Measurements from ENCODE around the gene DPYSL3.

Gene DPYSL3

GRCh38 chr5:147426640-147427327 is 83.1 kb downstream of the DPYSL3 start:
- Mint-ChIP-seq H3K27me3 (no peaks in the 10 kb centered on the region), H3K4me3 (no peak overlapping the region), H3K27ac (no peak overlapping the region), H3K36me3 (no peaks in the 10 kb centered on the region), H3K4me1 (no peaks in the 10 kb centered on the region), H3K9me3 (no peaks in the 10 kb centered on the region)
- CTCF ChIA-PET: no interaction called here
- no peak for DNase-seq

DNA sequence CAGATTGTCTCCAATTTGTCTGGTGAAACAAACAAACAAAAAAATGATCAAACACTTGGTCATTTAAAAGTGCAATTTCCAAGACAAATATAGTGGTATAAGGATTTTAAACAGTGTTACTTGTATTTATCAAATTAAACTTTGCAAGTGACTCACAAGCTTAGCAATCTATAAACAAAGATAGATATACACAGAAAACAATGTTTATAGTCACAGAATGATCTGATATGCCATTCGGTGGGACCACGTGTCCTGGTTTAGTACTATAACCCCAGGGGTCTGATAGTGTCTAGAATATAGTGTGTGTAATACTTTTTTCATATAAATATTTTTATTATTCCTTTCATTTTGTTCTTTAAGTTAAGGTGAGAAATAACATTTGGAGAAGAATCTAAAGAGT is 91.3 kb downstream of the DPYSL3 start:
- Mint-ChIP-seq H3K36me3 (no peaks in the 10 kb centered on the region), H3K27me3 (no peaks in the 10 kb centered on the region), H3K9me3 (no peaks in the 10 kb centered on the region), H3K4me3 (no peak overlapping the region), H3K4me1 (no peaks in the 10 kb centered on the region), H3K27ac (no peak overlapping the region)
- CTCF ChIA-PET: no interaction called here
- no peak for DNase-seq

DNA sequence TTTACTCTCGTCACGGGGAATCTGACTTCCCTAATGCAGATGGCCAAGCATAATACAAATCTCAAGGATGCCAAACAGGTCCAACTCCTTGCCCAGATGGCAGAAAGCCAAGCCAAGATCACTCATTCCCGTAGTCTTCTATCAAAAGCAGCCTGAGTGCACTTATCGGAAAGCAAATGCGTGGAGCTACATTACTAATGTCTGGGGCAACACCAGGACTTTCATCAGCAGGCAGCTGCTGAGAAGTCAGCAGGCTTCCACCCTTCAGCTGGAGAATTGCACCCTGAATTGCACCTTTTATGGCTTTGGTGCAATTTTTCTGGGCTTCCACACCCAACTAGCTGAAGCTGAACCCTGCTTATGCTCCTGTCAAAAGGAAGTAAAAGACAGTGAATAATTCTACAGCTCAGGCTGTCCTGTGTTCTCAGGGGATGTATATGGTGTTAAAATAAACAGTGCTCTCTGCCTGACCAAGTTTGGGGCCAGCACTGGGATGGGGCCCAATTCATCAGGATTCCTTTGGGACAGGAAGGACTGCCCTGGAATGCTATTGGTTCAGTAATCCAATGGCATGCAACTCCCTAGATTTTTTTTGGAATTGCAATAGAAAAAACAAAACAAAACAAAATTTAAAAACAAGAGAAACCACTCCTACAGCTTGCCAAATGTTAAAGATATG is 92.6 kb downstream of the DPYSL3 start:
- H3K27ac Mint-ChIP-seq: no peak overlapping the region
- no peaks in the 10 kb centered on the region for H3K4me1 Mint-ChIP-seq
- H3K9me3 Mint-ChIP-seq: no peaks in the 10 kb centered on the region
- CTCF ChIA-PET: no interaction called here
- H3K27me3 Mint-ChIP-seq: no peaks in the 10 kb centered on the region
- no peak for DNase-seq
- H3K36me3 Mint-ChIP-seq: no peaks in the 10 kb centered on the region
- H3K4me3 Mint-ChIP-seq: no peak overlapping the region

- Mint-ChIP-seq H3K27me3 (no peaks in the 10 kb centered on the region), H3K36me3 (no peaks in the 10 kb centered on the region), H3K9me3 (no peaks in the 10 kb centered on the region), H3K4me3 (no peak overlapping the region), H3K27ac (no peak overlapping the region), H3K4me1 (no peaks in the 10 kb centered on the region)
- DNase-seq: no peak
- CTCF ChIA-PET: no interaction called here
Measured at GRCh38 chr5:147415651-147416050, 94.2 kb downstream of the DPYSL3 start.

DNA sequence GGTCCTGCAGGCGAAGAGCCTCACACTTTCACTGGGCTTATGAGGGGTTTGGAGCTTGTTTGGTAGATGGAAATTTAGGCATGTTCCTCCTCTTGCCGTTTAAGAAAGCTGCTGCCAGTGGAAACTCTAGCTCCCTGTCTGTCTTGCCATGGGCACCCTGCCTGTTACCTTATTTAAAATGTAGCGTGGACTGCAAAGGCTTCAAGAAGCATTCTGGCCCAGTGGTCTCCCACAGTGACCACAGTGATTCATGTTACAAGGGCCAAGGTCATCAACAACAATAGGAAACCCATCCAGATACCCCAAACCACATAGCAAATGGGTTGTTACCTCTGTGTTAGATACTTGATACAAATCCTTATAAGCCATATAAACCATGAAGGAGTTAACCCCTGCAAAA is 96.6 kb downstream of the DPYSL3 start:
- CTCF ChIA-PET: no interaction called here
- Mint-ChIP-seq H3K4me3 (no peak overlapping the region), H3K27ac (no peak overlapping the region), H3K4me1 (no peaks in the 10 kb centered on the region), H3K9me3 (no peaks in the 10 kb centered on the region), H3K36me3 (no peaks in the 10 kb centered on the region), H3K27me3 (no peaks in the 10 kb centered on the region)
- no peak for DNase-seq

DNA sequence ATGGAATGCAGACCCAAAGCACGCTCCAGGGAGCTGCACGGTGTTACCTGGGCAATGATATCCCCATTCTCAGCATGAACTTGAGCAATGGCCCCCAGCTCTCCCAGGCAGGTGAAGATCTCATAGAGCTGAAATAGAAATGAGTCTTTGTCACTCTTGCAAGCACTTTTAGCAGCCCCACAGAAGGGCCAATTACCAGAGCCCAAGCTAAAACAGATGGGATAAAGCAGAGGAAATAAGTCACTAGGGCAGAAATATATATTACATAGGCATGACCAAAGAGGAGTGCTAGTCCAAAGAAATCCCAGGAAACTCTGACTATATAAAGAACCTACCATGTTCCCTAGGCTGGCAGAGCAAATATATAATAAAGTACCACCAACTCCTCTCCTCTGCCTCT is 97.3 kb downstream of the DPYSL3 start:
- CTCF ChIA-PET: no interaction called here
- H3K9me3 Mint-ChIP-seq: no peaks in the 10 kb centered on the region

GRCh38 chr5:147411359-147412319 is 98.2 kb downstream of the DPYSL3 start:
- CTCF ChIA-PET: interaction anchor here (0.6 kb wide), 1 partner anchor 165 kb away, joined by 4 read pairs; no protein-coding TSS in a partner anchor
- Mint-ChIP-seq H3K9me3 (no peaks in the 10 kb centered on the region), H3K27me3 (no peaks in the 10 kb centered on the region), H3K27ac (no peak overlapping the region), H3K36me3 (no peaks in the 10 kb centered on the region), H3K4me1 (no peaks in the 10 kb centered on the region), H3K4me3 (no peak overlapping the region)
- DNase-seq: no peak

More for the DNA sequence above, 97.3 kb downstream of the DPYSL3 start:
- H3K36me3 Mint-ChIP-seq: no peaks in the 10 kb centered on the region
- no peaks in the 10 kb centered on the region for H3K27me3 Mint-ChIP-seq
- no peak for DNase-seq
- no peak overlapping the region for H3K27ac Mint-ChIP-seq
- H3K4me1 Mint-ChIP-seq: no peaks in the 10 kb centered on the region
- no peak overlapping the region for H3K4me3 Mint-ChIP-seq

- Mint-ChIP-seq H3K9me3 (no peaks in the 10 kb centered on the region), H3K4me1 (no peaks in the 10 kb centered on the region)
- CTCF ChIA-PET: no interaction called here
Measured at GRCh38 chr5:147410496-147411358, 99.1 kb downstream of the DPYSL3 start.

GRCh38 chr5:147408980-147409379 is 100.9 kb downstream of the DPYSL3 start:
- no peak overlapping the region for H3K4me3 Mint-ChIP-seq
- CTCF ChIA-PET: no interaction called here

More at GRCh38 chr5:147410496-147411358, 99.1 kb downstream of the DPYSL3 start:
- Mint-ChIP-seq H3K36me3 (no peaks in the 10 kb centered on the region), H3K27ac (no peak overlapping the region), H3K27me3 (no peaks in the 10 kb centered on the region), H3K4me3 (no peak overlapping the region)
- no peak for DNase-seq

DNA sequence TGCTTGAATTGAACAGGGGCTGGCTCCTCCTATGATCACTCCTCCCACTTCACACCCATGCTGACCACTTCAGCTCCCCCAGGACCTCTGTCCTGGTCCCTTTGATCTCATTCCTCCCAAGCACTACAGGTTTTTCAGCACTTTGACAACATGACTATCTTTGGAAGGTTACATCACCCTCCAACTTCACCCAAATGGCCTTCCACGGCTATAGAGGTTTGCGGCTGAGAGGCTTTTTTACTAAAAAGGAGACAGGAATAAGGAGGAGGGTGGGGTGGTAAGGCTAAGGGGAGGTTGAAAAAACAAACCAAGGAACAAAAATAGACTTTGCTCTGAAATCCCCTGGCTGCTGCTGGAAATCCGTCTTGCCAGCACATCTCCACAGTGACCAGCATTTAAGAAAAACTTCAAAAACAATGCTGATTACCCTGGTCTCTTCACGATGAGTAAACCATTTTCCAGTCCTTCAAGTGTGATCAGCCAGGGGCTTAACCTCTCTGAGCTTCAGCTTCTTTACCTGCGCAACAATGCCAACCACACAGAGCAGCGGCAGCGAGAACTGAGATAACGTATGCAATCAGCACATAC is 102.7 kb downstream of the DPYSL3 start:
- DNase-seq: no peak
- H3K4me1 Mint-ChIP-seq: no peaks in the 10 kb centered on the region
- no peaks in the 10 kb centered on the region for H3K36me3 Mint-ChIP-seq
- no peak overlapping the region for H3K4me3 Mint-ChIP-seq
- no peaks in the 10 kb centered on the region for H3K27me3 Mint-ChIP-seq
- no peaks in the 10 kb centered on the region for H3K9me3 Mint-ChIP-seq
- no peak overlapping the region for H3K27ac Mint-ChIP-seq
- CTCF ChIA-PET: no interaction called here

More at GRCh38 chr5:147408980-147409379, 100.9 kb downstream of the DPYSL3 start:
- Mint-ChIP-seq H3K27ac (no peak overlapping the region), H3K9me3 (no peaks in the 10 kb centered on the region), H3K4me1 (no peaks in the 10 kb centered on the region), H3K27me3 (no peaks in the 10 kb centered on the region), H3K36me3 (no peaks in the 10 kb centered on the region)
- no peak for DNase-seq

DNA sequence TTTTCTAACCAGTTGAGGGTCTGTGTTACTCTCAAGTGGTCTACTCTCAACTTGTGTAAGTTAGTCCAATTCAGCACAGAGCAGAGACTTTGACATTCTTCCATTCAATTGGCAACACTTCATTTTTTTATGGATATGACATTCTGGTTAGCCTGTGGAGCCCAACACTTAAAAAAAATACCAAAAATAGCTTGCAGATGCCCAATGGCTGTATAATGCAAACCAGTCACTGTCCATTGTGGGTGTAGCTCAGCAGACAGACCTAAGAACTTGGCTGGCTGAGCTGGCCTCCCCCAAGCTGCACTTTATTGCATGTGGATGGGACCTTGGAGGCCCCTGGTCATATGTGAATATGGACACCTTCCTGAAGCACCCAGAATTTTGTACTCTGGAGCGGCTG is 103.2 kb downstream of the DPYSL3 start:
- H3K4me1 Mint-ChIP-seq: no peaks in the 10 kb centered on the region
- CTCF ChIA-PET: no interaction called here
- H3K27me3 Mint-ChIP-seq: no peaks in the 10 kb centered on the region
- no peak overlapping the region for H3K27ac Mint-ChIP-seq
- no peaks in the 10 kb centered on the region for H3K36me3 Mint-ChIP-seq
- no peak overlapping the region for H3K4me3 Mint-ChIP-seq
- no peak for DNase-seq
- H3K9me3 Mint-ChIP-seq: no peaks in the 10 kb centered on the region

GRCh38 chr5:147404706-147405105 is 105.2 kb downstream of the DPYSL3 start:
- Mint-ChIP-seq H3K9me3 (no peaks in the 10 kb centered on the region), H3K27me3 (no peaks in the 10 kb centered on the region), H3K27ac (no peak overlapping the region), H3K36me3 (no peaks in the 10 kb centered on the region), H3K4me3 (no peak overlapping the region), H3K4me1 (no peaks in the 10 kb centered on the region)
- DNase-seq: no peak
- CTCF ChIA-PET: no interaction called here

- CTCF ChIA-PET: no interaction called here
- H3K36me3 Mint-ChIP-seq: no peaks in the 10 kb centered on the region
- H3K9me3 Mint-ChIP-seq: no peaks in the 10 kb centered on the region
- H3K27ac Mint-ChIP-seq: no peak overlapping the region
- no peaks in the 10 kb centered on the region for H3K27me3 Mint-ChIP-seq
- H3K4me3 Mint-ChIP-seq: no peak overlapping the region
- no peak for DNase-seq
- H3K4me1 Mint-ChIP-seq: no peaks in the 10 kb centered on the region
Measured at GRCh38 chr5:147403651-147404640, 105.9 kb downstream of the DPYSL3 start.

Measured in activated naive CD4-positive, alpha-beta T cell treated with anti-CD3 and anti-CD28 coated beads, Interleukin-2, amount 10 ng/mL, durations not matched to agents 7 days and 5 days (primary cell).